Ramos (cell line): ENCODE measurements around the gene SPRR1A.
"Not testable (repeated sequence)": the region's sequence is repeated elsewhere in the genome, so short reads cannot be mapped to it uniquely, and the experiment has no call there.

Experiments used
- in situ Hi-C: fragments of 300-500 bp; cut with MboI; formaldehyde crosslinking; loops from one replicate; pipeline ENCODE4 v1.14.3; 2022; ENCODE audit warnings: low sequenced_read_pairs; ENCODE audit not compliant: unreplicated experiment

SPRR1A gene

DNA sequence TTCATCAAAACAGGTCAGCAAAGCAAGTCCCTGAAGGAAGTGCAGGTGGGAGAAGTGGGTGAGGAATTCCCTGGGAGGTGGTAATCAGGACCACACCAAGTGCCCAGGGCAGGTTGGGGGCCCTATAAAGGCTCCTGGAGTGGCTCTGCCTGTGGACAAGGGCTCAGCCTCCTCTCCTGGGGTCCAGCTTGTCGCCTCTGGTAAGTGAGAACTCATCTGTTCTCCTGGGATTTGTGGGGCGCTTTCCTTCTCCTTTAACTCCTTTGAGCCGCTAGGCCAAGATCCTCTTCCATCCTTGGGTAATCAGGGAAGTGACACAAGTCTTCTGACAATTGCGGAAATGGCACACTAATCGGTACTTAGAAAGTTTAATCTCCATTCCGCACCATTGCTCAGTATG is 13.4 kb upstream of the SPRR1A start, which contains the start of gene SPRR4:
Gene SPRR4, plus strand, starts transcription at position 154 of the 400 bp plus-strand sequence. CDS start 1,243 bp downstream, outside the sequence.
- in situ Hi-C loops = no loop called here

DNA sequence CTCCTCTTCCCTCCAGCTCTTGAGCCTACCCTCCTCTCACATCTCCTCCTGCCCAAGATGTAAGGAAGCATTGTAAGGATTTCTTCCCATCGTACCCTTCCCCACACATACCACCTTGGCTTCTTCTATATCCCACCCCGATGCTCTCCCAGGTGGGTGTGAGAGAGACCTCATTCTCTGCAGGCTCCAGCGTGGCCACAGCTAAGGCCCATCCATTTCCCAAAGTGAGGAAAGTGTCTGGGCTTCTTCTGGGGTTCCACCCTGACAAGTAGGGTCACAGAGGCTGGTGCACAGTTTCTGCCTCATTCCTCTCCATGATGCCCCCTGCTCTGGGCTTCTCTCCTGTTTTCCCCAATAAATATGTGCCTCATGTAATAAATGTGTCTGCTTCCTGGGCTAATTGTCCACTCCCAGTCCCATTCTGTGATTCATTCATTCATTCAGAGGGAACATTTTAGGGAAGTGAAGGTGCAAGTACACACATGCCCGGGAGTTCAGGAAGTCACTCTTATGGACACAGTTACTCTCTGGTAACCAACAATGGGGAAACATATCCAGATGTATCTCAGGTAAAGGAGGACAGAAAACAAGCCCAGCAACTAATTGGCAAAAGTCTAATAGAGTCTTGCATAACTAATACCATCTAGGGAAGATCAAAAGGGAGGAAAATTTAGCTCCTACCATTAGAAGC is 11.5 kb upstream of the SPRR1A start:
- in situ Hi-C loops = no loop called here

DNA sequence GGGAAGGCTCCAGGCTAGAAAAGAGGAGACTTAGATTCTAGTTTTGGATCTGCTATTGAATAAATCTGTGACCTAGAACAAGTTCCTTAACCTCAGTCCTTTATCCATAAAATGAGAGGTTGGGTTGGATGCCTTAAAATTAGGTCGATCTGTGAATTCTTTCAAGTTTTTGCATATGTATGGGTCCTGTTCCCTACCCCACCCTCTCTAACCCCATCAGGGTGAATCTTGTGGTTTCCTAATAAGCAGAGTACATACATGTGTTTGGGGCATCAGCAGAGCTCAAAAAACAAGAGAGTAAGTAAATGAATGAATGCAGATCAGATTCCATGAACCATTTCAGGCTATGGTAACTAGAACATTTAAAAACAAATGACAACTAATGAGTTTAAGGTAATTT is 7.2 kb upstream of the SPRR1A start:
- in situ Hi-C loops = no loop called here

DNA sequence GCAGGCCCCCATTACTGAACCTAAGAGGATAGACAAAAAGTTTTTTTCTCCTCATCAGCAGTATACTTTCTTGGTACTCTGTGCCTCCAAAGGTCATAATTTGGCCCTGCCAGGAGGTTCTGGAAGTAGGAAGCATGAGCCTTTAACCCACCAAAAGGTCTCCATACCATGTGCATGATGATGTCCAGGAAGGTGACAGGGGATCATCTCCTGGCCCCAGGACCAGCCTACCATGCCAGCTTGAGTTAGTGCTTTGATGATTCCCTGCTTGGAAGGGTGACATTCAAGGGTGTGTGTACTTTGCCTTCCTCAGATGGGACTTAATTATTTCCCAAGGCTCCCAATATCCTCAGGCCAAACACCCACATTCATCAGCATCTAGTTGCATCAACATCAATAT is 6.3 kb upstream of the SPRR1A start:
- in situ Hi-C loops = no loop called here

DNA sequence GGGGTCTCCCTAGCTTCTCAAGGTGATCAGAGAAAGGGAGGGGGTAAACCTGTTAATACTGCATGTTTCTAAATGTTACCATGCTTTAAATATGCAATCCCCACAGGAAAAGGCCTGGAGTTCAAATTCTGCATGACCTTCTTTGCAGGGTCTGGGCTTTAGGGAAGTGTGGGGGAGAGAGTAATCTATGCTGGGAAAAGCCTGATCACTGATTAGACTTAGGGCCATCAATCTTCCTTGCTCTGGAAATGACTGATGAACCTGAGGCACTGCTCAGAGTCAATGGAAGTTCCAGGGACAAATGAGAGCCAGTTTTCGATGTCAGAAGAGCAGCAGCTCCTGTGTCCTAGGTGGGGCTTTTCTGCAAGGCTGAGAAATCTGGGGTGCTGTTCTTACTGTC is 3.2 kb upstream of the SPRR1A start:
- in situ Hi-C loops = no loop called here

DNA sequence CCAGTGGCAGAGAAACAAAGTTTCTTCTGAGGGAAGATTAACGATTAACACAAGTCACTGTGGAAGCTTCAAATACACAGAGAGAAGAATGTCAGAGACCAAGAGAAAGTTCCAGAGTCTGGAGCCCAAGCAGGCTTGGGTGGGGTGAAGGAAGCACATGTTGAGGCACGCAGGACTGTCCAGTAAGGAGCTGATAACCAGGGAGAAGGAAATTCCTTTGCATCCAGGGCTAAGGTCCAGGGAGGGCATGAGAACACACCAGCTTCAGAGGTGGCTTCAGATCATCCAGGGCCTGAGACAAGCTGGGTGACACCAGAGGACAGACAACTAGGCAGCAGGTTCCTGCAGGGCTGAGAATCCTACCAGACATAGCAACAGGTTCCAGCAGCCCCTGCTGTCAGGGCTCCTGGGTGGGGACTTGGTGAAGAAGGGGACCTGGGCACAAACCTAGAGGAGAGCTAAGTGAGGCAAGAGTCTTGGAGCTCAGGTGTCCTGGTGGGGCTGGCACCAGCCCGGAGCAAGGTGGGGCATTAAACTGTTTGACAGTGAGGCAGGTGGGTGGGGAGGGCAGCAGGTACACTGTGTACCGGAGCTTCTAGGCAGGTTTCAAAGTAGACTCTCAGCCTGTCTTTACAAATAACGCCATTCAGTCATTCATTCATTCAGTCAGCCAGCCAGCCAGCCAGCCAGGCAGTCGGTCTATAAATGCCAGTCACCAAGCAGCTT is 2.6 kb upstream of the SPRR1A start:
- in situ Hi-C loops = no loop called here

DNA sequence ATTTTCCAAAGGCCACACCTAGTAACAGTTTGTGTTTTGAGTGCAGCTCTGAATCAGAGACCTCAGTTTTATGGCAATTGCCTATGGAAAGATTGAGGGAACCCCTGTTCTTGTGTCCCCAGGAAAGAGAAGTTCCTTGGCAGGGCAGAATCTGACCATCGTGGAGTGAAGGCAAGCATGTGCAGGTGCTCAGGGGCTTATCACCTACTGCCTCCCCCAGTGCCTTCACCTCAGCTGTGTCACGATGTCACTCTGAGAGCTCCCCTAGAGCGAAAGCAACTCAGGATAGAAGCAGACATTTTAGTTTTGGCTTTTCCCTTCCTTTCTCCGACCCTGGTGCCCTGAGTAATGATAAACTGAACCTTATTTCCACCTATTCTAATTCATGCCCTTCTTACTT is 1.8 kb upstream of the SPRR1A start:
- in situ Hi-C loops = no loop called here

DNA sequence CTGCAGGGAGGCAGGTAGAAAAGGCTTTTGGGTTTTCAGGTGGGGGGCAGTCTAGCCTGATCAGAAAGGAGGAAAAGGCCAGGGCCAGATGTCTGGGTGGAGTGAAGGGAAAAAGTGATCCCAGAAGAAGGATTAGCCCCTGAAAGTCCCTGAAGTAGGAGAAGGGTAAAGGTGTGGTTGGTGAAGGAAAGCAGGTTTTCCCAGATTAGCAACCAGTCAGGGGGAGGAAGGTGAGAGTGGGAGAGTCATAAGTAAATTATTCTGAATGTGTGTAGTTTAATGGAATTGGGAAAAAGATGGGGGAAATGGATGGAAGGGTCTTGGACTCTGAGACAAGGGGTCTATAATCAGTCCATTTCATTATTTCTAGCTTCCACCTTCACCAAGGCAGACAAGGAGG is 647 bp upstream of the SPRR1A start:
- in situ Hi-C loops = no loop called here

DNA sequence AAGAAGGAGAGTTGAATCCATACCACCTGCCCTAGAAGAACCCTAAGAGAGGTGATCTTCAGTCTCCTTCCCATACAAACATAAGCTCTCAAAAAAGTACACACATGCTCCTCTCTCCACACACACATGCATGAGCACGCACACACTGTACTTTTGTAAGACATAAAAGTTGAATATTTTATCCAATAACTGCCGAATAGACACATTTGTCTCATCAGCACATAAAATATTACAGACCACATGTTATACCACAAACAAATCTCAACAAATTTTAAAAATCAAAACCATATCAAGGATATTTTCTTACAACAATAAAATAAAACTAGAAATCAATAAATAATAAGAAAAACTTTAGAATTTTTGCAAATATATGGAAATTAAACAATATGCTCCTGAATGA is 2.7 kb downstream of the SPRR1A start:
- in situ Hi-C loops = no loop called here

DNA sequence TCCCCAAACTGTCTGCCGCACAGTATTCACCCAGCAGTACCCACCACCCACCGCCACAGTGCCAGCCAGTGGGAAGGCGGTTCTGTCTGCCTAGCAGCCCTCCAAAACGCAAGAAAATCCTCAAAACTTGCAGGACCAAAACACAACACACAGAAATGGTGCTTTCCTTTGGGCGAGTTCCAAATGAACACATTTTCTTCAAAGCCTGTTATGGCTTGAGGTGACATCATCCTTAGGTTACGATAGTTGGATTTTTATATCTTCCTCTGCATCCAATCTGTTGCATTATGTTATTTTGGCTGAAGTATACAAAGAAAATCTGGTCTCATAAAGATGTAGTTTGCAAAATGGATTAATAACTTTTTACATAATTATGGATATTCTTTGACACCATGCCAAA is 9.3 kb downstream of the SPRR1A start:
- in situ Hi-C loops = no loop called here

DNA sequence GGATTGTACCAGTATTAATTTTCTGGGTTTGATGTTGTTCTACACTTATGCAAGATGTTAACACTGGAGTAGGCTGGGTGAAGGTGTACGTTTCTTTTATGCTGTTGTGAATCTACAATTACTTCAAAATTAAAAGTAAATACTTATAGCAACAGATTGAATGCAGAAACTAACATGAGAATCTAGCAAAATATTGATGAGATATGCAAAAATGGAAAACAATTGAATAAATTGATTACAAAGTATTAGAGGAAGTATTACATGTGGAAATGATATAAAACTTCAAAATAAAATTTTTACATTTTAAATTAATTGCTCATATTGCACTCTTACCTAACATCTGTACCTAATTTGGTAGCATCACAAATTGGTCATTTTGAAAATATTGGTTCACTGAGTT is 12.0 kb downstream of the SPRR1A start:
- in situ Hi-C loops = no loop called here

DNA sequence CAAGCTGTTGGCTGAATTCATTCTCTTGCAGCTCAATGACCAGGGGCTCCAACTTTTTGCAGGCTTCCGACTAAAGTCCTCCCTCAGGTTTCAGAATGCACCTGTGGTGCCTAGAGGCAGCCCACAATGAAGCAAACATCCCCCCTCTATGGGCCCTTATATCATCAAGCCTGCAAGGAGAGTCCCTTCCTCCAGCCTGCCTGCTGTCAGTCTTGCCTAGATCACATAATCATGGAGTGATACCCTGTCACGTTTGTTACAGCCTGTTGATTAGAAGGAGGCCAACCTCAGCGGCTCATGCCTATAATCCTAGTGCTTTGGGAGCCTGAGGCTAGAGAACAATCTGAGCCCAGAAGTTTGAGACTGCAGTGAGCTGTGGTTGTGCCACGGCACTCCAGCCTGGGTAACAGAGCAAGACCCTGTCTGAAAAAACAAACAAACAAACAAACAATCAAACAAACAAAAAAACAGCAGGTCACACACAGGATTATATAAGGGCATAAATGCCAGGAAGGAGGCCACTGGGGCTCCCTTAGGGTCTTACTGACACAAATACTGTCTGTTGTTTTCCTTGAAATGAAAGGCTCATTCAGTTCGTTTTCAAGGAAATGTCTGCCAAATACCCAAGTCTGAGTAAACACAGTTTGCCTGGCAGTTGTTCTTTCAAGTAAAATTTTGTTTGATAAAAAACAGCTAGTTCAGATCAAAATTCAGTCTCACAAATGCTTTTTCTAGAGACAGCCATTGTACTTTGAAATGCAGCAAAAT is 12.9 kb downstream of the SPRR1A start:
- in situ Hi-C loops = no loop called here

DNA sequence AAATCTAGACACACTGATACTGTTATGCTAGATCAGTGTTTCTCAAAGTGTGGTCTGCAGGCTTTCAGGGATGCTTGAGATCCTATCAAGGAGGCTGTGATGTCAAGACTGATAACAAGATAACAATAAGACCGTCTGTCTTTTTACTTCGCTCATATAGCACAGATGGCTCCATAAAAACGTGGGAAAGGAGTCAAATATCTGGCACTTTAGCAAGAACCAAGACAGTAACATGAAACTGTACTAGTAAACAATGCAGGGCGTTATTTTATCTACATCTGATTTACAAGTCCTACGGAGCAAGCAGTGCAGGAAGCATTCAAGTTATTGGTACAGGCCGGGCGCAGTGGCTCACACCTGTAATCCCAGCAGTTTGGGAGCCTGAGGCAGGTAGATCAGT is 14.0 kb downstream of the SPRR1A start:
- in situ Hi-C loops = no loop called here

DNA sequence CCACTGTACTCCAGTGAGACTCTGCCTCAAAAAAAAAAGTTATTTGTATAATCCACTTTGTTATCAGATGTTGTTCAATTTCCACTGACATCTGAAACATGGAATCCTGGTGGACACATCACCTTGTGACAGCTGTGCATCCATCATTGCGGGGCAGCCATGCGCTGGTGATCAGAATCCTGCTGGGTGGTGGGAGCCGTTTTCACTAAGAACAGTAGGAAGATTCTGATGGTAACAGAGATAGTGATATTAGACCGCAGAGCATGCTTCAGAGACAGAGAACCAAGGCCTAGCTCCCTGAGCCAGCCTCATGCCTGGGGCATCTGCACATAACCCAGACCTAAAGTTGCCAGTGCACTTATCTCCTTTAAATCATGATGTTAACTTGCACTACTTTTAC is 14.6 kb downstream of the SPRR1A start:
- in situ Hi-C loops = no loop called here

DNA sequence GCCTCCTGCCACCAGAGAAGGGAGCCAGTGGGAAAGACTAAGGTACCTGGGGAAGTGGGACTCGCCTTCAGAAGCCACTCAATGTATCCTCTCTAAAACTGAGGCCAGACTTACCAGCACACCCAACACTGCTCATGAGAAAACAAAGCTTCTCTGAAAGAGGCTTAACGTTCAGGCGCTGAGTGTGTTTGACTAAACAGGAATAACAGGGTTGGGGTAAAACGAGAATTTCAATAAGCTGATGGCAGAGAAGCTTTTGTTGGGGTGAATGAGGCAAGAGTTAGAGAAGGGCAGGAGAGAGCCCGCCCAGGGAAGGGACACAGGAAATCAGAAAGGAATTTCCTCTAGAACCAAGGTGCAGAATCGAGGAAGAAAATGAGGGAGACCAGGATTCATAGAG is 15.9 kb downstream of the SPRR1A start:
- in situ Hi-C loops = no loop called here

DNA sequence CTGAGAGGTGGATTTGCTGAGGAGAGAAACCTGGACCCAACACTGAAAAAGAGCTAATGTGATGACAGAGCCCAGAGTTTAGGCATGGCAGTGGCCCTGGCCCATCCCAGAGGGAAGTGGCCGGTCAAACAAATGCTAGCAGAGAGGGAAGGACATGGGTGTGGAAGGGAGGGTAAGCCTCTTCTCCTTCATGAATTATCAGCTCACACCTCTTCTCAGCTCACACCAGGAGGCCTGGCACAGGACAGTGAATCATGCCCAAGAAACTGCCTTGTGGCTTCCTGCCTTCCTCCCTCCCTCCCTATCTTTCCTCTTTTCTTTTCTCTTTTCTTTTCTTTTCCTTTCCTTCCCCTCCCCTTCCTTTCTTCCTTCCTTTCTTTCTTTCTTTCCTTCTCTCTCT is 16.4 kb downstream of the SPRR1A start:
- in situ Hi-C loops = no loop called here

DNA sequence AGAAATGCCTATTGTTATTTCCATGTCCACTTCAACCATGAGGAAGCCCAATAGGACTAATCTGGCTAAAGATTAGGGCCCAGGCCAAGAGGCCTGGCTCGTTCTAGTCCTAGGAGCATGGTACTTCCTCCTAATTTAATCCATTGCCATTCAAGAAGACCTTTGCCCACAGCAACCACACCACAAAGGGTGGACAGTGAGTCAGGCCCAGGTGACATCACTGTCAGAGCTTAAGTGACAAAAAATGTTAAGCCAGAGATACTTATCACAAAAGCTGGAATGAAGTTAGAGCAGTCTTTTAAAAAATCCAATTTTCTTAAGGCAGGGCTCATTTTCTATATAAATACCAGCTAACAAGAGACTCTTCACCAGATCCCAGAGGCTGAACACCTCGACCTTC is 17.5 kb downstream of the SPRR1A start, which contains the start of gene SPRR3:
Gene SPRR3, plus strand, starts transcription at position 368 of the 400 bp plus-strand sequence. CDS start 1,272 bp downstream, outside the sequence.
- in situ Hi-C loops = no loop called here

DNA sequence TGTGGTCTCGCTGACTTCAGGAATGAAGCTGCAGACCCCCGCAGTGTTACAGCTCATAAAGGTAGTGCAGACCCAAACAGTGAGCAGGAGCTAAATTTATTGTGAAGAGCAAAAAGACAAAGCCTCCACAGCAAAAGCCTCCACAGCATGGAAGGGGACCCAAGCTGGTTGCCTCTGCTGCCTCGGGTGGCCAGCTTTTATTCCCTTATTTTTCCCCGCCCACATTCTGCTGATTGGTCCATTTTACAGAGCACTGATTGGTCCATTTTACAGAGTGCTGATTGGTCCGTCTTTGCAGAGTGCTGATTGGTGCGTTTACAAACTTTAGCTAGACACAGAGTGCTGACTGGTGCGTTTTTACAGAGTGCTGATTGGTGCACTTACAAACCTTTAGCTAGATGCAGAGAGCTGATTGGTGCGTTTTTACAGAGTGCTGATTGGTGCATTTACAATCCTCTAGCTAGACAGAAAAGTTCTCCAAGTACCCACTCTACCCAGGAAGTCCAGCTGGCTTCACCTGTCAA is 27.4 kb downstream of the SPRR1A start:
- in situ Hi-C loops = not testable (repeated sequence)

DNA sequence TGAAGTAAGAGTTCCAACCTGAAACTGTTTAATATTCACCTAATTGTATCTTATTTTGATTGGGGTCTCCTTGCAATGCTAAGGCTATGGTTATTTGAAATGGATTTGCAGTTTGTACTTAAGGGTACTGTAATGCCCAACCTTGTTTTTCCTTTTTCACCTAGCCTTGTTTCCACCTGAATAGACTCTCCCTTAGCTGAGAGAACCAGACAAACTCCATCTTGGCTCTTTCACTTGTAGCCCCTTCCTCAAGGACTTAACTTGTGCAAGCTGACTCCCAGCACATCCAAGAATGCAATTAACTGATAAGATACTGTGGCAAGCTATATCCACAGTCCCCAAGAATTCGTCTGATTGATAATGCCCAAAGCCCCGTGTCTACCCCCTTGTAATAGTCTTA is 37.9 kb downstream of the SPRR1A start:
- in situ Hi-C loops = not testable (repeated sequence)

DNA sequence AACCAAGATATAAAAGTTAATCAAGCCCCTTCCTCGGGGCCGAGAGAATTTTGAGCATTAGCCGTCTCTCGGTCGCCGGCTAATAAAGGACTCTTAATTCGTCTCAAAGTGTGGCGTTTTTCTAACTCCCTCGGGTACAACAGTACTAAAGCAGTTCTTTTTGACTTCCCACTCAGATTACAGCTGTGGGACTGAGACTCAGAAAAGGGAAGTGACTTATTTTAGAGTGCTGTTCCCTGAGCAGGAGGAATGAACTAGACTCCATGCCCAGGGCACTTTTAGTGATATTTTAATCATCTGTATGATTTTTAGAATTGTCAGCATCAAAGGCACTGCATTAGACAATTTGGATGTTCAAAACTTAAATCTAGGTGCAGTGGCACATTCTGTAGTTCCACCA is 38.5 kb downstream of the SPRR1A start:
- in situ Hi-C loops = not testable (repeated sequence)

DNA sequence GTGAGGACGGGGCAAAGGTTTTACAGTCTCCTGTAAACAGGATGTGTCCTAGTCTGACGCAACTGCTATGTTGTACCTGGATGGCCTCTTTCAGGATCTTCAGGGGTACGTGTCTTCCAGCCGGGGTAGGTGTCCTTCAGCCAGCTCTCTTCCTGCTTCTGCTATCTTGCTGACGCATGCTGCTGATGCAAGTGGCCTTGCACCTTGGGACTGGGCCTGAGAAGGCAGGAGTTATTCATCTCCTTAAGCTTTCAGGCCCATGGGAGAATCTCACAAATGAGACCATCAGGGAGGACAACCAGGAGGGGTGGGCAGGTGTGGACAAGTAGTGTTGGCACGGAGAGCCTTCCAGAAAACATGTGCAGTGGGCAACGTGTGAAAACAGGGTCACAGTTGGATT is 39.2 kb downstream of the SPRR1A start:
- in situ Hi-C loops = no loop called here
